Keratinocyte (primary cell): ENCODE results near the gene TMEFF2. TPM values are rescaled to one million over a fixed set of nuclear protein-coding genes. Genes with fewer than 3 reads are reported as not detected.
"Not testable (repeated sequence)": the region's sequence is repeated elsewhere in the genome, so short reads cannot be mapped to it uniquely, and the experiment has no call there.

Experiments used
- DNase-seq: peaks from one replicate; pipeline ENCODE4 v3.0.0-alpha.2; 2011; ENCODE audit warnings: low read depth, missing footprints, low spot score
- FAIRE-seq: peaks from 2 replicates; lab custom pipeline; 2011; peaks lifted over from hg19 to GRCh38; lab: Jason Lieb, UNC
- H2AFZ ChIP-seq: 2 replicates; pipeline ENCODE4 v1.6.0; 2012; ENCODE audit warnings: low read length, control low read depth, inconsistent platforms; ENCODE audit not compliant: control insufficient read depth
- H3K27ac ChIP-seq: 2 replicates; pipeline ENCODE4 v1.5.1; 2011; ENCODE audit warnings: low read length; ENCODE audit not compliant: control insufficient read depth, insufficient read depth
- H3K27me3 ChIP-seq: 3 replicates; pipeline ENCODE4 v1.6.0; 2011; ENCODE audit warnings: low read length; ENCODE audit not compliant: control insufficient read depth, insufficient read depth; ENCODE audit errors: extremely low read depth
- H3K36me3 ChIP-seq, 2 experiments: 2 replicates in 1 of 2; 3 replicates in 1 of 2; pipeline ENCODE4 v1.5.1; 2011; ENCODE audit warnings: low read length in 2 of 2, mild to moderate bottlenecking in 1 of 2; ENCODE audit not compliant: control insufficient read depth in 2 of 2, insufficient read depth in 2 of 2; ENCODE audit errors: extremely low read depth in 1 of 2
- H3K4me1 ChIP-seq: 3 replicates; pipeline ENCODE4 v1.5.1; 2011; ENCODE audit warnings: low read length; ENCODE audit not compliant: control insufficient read depth, insufficient read depth; ENCODE audit errors: extremely low read depth
- H3K4me2 ChIP-seq: 3 replicates; pipeline ENCODE4 v1.6.0; 2011; ENCODE audit warnings: low read depth, low read length; ENCODE audit not compliant: control insufficient read depth, insufficient read depth; ENCODE audit errors: extremely low read depth
- H3K4me3 ChIP-seq, 3 experiments: fragments of 200-600 bp in 1 of 3; sonication (generic) in 1 of 3; 2 replicates in 2 of 3; 3 replicates in 1 of 3; pipeline ENCODE4 v1.5.1; 2011 to 2016; ENCODE audit warnings: low read length in 3 of 3, mild to moderate bottlenecking in 3 of 3, control low read depth in 2 of 3, inconsistent platforms in 1 of 3, low read depth in 1 of 3, mixed read lengths in 1 of 3, mixed run types in 1 of 3, moderate library complexity in 1 of 3; ENCODE audit not compliant: control insufficient read depth in 2 of 3, insufficient read depth in 2 of 3; ENCODE audit errors: extremely low read depth in 1 of 3
- H3K79me2 ChIP-seq: 2 replicates; pipeline ENCODE4 v1.6.0; 2012; ENCODE audit warnings: low read length; ENCODE audit not compliant: control insufficient read depth, insufficient read depth
- H3K9ac ChIP-seq: 3 replicates; pipeline ENCODE4 v1.6.0; 2011; ENCODE audit warnings: low read length; ENCODE audit not compliant: control insufficient read depth, insufficient read depth; ENCODE audit errors: extremely low read depth
- H3K9me1 ChIP-seq: 3 replicates; pipeline ENCODE4 v1.6.0; 2011; ENCODE audit warnings: low read length; ENCODE audit not compliant: control insufficient read depth, insufficient read depth; ENCODE audit errors: extremely low read depth
- H3K9me3 ChIP-seq: 2 replicates; pipeline ENCODE4 v1.5.1; 2012; ENCODE audit warnings: low read depth, low read length; ENCODE audit not compliant: control insufficient read depth
- H4K20me1 ChIP-seq: 3 replicates; pipeline ENCODE4 v1.6.0; 2011; ENCODE audit warnings: low read length; ENCODE audit not compliant: control insufficient read depth, insufficient read depth; ENCODE audit errors: extremely low read depth
- EZH2 ChIP-seq: IDR thresholded peaks from one replicate; pipeline ENCODE4 v1.6.1; 2012; ENCODE audit warnings: inconsistent platforms, mild to moderate bottlenecking, low read length, moderate library complexity
- dilution Hi-C: fragments of 300-500 bp; cut with MboI; formaldehyde crosslinking; loops from one replicate; pipeline ENCODE4 v1.7.0; 2020; ENCODE audit warnings: low sequenced_read_pairs; ENCODE audit not compliant: extremely low pct_ligation_motif_present
- polyA plus RNA-seq, 5 experiments: library from polyadenylated mRNA; depleted of rRNA in 3 of 5; stranded (reverse) in 3 of 5; stranded (forward) in 1 of 5; unstranded in 1 of 5; fragments of >200 nt; gene quantifications; 1 replicate in 1 of 5; 2 replicates in 3 of 5; 3 replicates in 1 of 5; pipeline versions ENCODE4 v1.2.1 to v1.2.3, GENCODE V29; 2011 to 2012; ENCODE audit warnings: missing spikeins in 2 of 5, low read depth in 1 of 5, low replicate concordance in 1 of 5
- TF ChIP-seq, protein P1 (sequence below), 3 experiments: IDR thresholded peaks in 1 of 3; conservative IDR thresholded peaks in 1 of 3; optimal IDR thresholded peaks in 1 of 3; 2 replicates in 2 of 3; 3 replicates in 1 of 3; pipeline versions ENCODE3 to v1.5.1; 2011; ENCODE audit warnings: low read length in 3 of 3, mild to moderate bottlenecking in 3 of 3, moderate library complexity in 2 of 3, control low read depth in 1 of 3, inconsistent platforms in 1 of 3; ENCODE audit not compliant: insufficient read depth in 2 of 3; ENCODE audit errors: extremely low read depth in 1 of 3

Gene TMEFF2
- polyA plus RNA-seq, 1 donor (not counting 4 experiments of a cell fraction or from before 2014, with no cell fraction given): not detected

DNA sequence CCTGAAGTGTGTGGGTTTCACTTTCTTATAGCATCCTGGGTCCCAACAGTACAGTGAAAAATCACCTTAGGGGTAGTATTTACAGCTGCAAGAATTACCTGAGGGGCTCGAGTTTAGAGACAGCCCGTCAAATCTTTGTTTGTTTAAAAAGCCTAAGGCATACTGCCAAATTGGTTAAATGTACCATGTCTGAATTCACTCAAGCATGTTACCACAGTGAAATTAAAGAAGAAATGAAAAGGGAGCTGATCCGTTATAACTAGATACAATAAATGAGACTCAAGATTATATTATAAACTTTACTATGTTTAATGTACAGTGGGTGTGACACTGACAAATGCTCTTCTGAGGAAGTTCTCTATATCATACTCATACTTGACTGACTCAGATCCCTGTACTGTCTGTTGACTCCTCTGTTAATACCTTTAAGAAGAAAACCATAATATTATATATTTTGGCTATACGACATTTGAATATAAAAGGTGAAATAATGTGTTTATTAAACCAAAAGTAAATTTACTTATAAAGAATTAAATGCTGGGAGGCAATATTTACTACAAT is 107.3 kb downstream of the TMEFF2 start:
- no peak for DNase-seq

DNA sequence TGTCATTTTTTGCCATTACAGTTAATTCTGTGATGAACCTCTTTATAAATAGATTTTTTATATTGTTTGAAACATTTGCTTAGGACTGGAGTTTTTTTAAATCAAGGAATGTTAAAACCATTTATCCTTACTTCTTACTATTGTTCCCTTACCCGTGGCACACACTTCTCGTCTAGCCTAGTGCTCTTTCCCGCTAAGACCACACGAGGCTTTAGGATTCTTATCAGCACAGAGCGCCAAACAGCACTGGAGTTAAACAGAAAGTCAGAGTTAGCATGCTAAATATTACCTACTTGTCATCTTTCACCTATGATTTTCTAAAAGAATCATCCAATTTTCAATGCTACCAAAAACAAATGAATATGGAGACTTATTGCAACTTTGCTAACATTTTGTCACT is 112.6 kb downstream of the TMEFF2 start:
- Histone ChIP-seq H3K4me2 (no peak overlapping the region), H3K36me3 (no peaks in the 10 kb centered on the region), H3K9me3 (no peaks in the 10 kb centered on the region), H3K4me1 (no peaks in the 10 kb centered on the region), H3K27me3 (no peaks in the 10 kb centered on the region), H3K9ac (no peak overlapping the region), H2AFZ (no peak overlapping the region), H3K79me2 (no peaks in the 10 kb centered on the region), H3K4me3 (no peak overlapping the region), H3K9me1 (no peaks in the 10 kb centered on the region), H3K27ac (no peak overlapping the region), H4K20me1 (no peaks in the 10 kb centered on the region)
- TF ChIP-seq, protein P1, sequence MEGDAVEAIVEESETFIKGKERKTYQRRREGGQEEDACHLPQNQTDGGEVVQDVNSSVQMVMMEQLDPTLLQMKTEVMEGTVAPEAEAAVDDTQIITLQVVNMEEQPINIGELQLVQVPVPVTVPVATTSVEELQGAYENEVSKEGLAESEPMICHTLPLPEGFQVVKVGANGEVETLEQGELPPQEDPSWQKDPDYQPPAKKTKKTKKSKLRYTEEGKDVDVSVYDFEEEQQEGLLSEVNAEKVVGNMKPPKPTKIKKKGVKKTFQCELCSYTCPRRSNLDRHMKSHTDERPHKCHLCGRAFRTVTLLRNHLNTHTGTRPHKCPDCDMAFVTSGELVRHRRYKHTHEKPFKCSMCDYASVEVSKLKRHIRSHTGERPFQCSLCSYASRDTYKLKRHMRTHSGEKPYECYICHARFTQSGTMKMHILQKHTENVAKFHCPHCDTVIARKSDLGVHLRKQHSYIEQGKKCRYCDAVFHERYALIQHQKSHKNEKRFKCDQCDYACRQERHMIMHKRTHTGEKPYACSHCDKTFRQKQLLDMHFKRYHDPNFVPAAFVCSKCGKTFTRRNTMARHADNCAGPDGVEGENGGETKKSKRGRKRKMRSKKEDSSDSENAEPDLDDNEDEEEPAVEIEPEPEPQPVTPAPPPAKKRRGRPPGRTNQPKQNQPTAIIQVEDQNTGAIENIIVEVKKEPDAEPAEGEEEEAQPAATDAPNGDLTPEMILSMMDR (optimal IDR thresholded peaks at IDR 0.05 in 1 of 3, IDR thresholded peaks at IDR 0.05 in 1 of 3, conservative IDR thresholded peaks at IDR 0.05 in 1 of 3; ENCODE audit: extremely low read depth in 1 of 3, insufficient read depth in 2 of 3, low read length in 3 of 3): no peak
- TF ChIP-seq EZH2: no peak
- FAIRE-seq: no peak
- dilution Hi-C loops: no loop called here
- no peak for DNase-seq

More for the DNA sequence above, 107.3 kb downstream of the TMEFF2 start:
- H3K79me2 ChIP-seq: no peaks in the 10 kb centered on the region
- dilution Hi-C loops: no loop called here
- no peak overlapping the region for H3K4me2 ChIP-seq
- TF ChIP-seq, protein P1 (optimal IDR thresholded peaks at IDR 0.05 in 1 of 3, IDR thresholded peaks at IDR 0.05 in 1 of 3, conservative IDR thresholded peaks at IDR 0.05 in 1 of 3; ENCODE audit: extremely low read depth in 1 of 3, insufficient read depth in 2 of 3, low read length in 3 of 3): no peak
- no peak for TF ChIP-seq EZH2
- no peak for FAIRE-seq
- no peaks in the 10 kb centered on the region for H3K4me1 ChIP-seq
- no peaks in the 10 kb centered on the region for H3K27me3 ChIP-seq
- peaks cover 2% of the 10 kb centered on the region for H3K9me1 ChIP-seq
- H3K9me3 ChIP-seq: no peaks in the 10 kb centered on the region
- no peak overlapping the region for H2AFZ ChIP-seq
- no peak overlapping the region for H3K9ac ChIP-seq
- no peak overlapping the region for H3K27ac ChIP-seq
- no peaks in the 10 kb centered on the region for H3K36me3 ChIP-seq
- H4K20me1 ChIP-seq: no peaks in the 10 kb centered on the region
- no peak overlapping the region for H3K4me3 ChIP-seq

DNA sequence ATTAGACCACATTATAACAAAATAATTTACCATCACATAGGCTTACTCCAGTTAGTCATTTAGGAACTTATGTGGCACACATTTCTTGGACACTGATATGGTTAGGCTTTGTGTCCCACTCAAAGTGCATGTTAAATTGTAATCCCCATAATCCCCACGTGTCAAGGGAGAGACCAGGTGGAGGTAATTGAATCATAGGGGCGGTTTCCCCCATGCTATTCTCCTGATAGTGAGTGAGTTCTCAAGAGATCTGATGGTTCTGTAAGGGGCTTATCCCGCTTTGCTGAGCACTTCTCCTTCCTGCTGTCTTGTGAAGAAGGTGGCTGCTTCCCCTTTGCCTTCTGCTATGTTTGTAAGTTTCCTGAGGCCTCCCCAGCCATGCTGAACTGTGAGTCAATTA is 114.6 kb downstream of the TMEFF2 start:
- H3K4me1 ChIP-seq, H3K9me3 ChIP-seq, DNase-seq, H3K4me2 ChIP-seq, H2AFZ ChIP-seq, H3K79me2 ChIP-seq, dilution Hi-C loops, H4K20me1 ChIP-seq, H3K4me3 ChIP-seq, H3K9ac ChIP-seq, H3K27ac ChIP-seq, H3K27me3 ChIP-seq, H3K36me3 ChIP-seq, FAIRE-seq, H3K9me1 ChIP-seq: not testable (repeated sequence)
